MV-4-11 (cell line): Measurements from ENCODE around the gene GMEB2.
"Not testable (repeated sequence)": the region's sequence is repeated elsewhere in the genome, so short reads cannot be mapped to it uniquely, and the experiment has no call there.

Experiments used
- DNase-seq: peaks from one replicate; lab custom pipeline; 2025; lab: John Stamatoyannopoulos, UW

The GMEB2 gene

GRCh38 chr20:63587776-63588591 is 38.9 kb downstream of the GMEB2 start:
- peak; percentile 43 for DNase-seq

GRCh38 chr20:63587256-63587655 is 39.6 kb downstream of the GMEB2 start:
- DNase-seq = no peak

GRCh38 chr20:63586797-63587196 is 40.1 kb downstream of the GMEB2 start:
- no peak for DNase-seq

- DNase-seq = no peak
These were observed 41.0 kb downstream of the GMEB2 start for GRCh38 chr20:63585616-63586565.

- no peak for DNase-seq
These were observed 44.4 kb downstream of the GMEB2 start for GRCh38 chr20:63582382-63583063.

GRCh38 chr20:63580796-63581461 is 46.0 kb downstream of the GMEB2 start:
- no peak for DNase-seq

GRCh38 chr20:63579017-63579694 is 47.7 kb downstream of the GMEB2 start:
- DNase-seq = peak; percentile 53

GRCh38 chr20:63578224-63579016 is 48.5 kb downstream of the GMEB2 start:
- DNase-seq = no peak

- no peak for DNase-seq
These were observed 49.5 kb downstream of the GMEB2 start for GRCh38 chr20:63577317-63577894.

GRCh38 chr20:63576311-63576710 is 50.6 kb downstream of the GMEB2 start:
- no peak for DNase-seq

- DNase-seq = peak; percentile 11
These were observed 51.8 kb downstream of the GMEB2 start for GRCh38 chr20:63574829-63575743.

- DNase-seq = peak; percentile 27
These were observed 52.6 kb downstream of the GMEB2 start, which contains the start of gene HELZ2 for GRCh38 chr20:63574156-63574828. HELZ2 (minus strand) TSS chr20:63574239; CDS start chr20:63572385, 1,854 bp downstream.

- no peak for DNase-seq
These were observed 53.2 kb downstream of the GMEB2 start for GRCh38 chr20:63573647-63574131.

GRCh38 chr20:63572788-63573646 is 53.9 kb downstream of the GMEB2 start:
- no peak for DNase-seq

- DNase-seq = no peak
These were observed 54.7 kb downstream of the GMEB2 start for GRCh38 chr20:63572071-63572787.

GRCh38 chr20:63571087-63571478 is 55.8 kb downstream of the GMEB2 start:
- not testable (repeated sequence) for DNase-seq
